BLaER1 treated with 17β-estradiol and CSF1 and Interleukin-3, amounts not matched to agents 10 nM and 100 nM (cell line): Measurements from ENCODE around the gene DCAF8.

Experiments
- H3K27ac ChIP-seq, 11 experiments: shearing (Covaris generic); formaldehyde crosslinking; 2 replicates each; pipeline ENCODE4 v1.8.1; 2022
- H3K27me3 ChIP-seq, 11 experiments: shearing (Covaris generic); formaldehyde crosslinking; 2 replicates each; pipeline ENCODE4 v1.8.1; 2022
- H3K36me3 ChIP-seq, 11 experiments: shearing (Covaris generic); formaldehyde crosslinking; 2 replicates each; pipeline ENCODE4 v1.8.1; 2022
- H3K4me1 ChIP-seq, 10 experiments: shearing (Covaris generic); formaldehyde crosslinking; 2 replicates each; pipeline ENCODE4 v1.8.1; 2022
- H3K4me2 ChIP-seq, 11 experiments: shearing (Covaris generic); formaldehyde crosslinking; 2 replicates each; pipeline ENCODE4 v1.8.1; 2022
- H3K4me3 ChIP-seq, 10 experiments: shearing (Covaris generic); formaldehyde crosslinking; 2 replicates each; pipeline ENCODE4 v1.8.1; 2022
- H3K9ac ChIP-seq, 11 experiments: shearing (Covaris generic); formaldehyde crosslinking; 2 replicates each; pipeline ENCODE4 v1.8.1; 2022
- H3K9me3 ChIP-seq, 11 experiments: shearing (Covaris generic); formaldehyde crosslinking; replicated peaks in 1 of 11; 2 replicates each; pipeline ENCODE4 v1.8.1; 2022
- H4K20me1 ChIP-seq, 11 experiments: shearing (Covaris generic); formaldehyde crosslinking; 2 replicates each; pipeline ENCODE4 v1.8.1; 2022
- Cebpa-rat ChIP-seq, 11 experiments: shearing (Covaris generic); IDR thresholded peaks; 2 replicates each; pipeline ENCODE4 v1.8.1; 2022

DCAF8 gene

GRCh38 chr1:160277987-160278386, 15.6 kb upstream of the DCAF8 start:
- H3K4me3 ChIP-seq = no peak overlapping the region
- no peak overlapping the region for H3K4me2 ChIP-seq
- no peak overlapping the region for H3K27ac ChIP-seq
- H3K4me1 ChIP-seq = peaks cover 0 to 2% (median under 1%) of the 10 kb centered on the region in 10 experiments; a peak in 8 of 20 replicates
- H3K36me3 ChIP-seq = peaks cover 63 to 77% (median 69%) of the 10 kb centered on the region in 11 experiments
- no peak for TF ChIP-seq Cebpa-rat (IDR thresholded peaks at IDR 0.05)
- H3K27me3 ChIP-seq = no peaks in the 10 kb centered on the region
- no peak overlapping the region for H3K9ac ChIP-seq
- H3K9me3 ChIP-seq = no peaks in the 10 kb centered on the region
- H4K20me1 ChIP-seq = no peaks in the 10 kb centered on the region

GRCh38 chr1:160277330-160277729, 15.0 kb upstream of the DCAF8 start:
- H3K4me3 ChIP-seq = no peak overlapping the region
- H3K9me3 ChIP-seq = no peaks in the 10 kb centered on the region
- H3K4me2 ChIP-seq = no peak overlapping the region
- H4K20me1 ChIP-seq = no peaks in the 10 kb centered on the region
- H3K36me3 ChIP-seq = peaks cover 56 to 71% (median 62%) of the 10 kb centered on the region in 11 experiments
- no peaks in the 10 kb centered on the region for H3K4me1 ChIP-seq
- no peak overlapping the region for H3K9ac ChIP-seq
- no peaks in the 10 kb centered on the region for H3K27me3 ChIP-seq
- no peak overlapping the region for H3K27ac ChIP-seq
- no peak for TF ChIP-seq Cebpa-rat (IDR thresholded peaks at IDR 0.05)

GRCh38 chr1:160271025-160271424, 8.7 kb upstream of the DCAF8 start:
- H4K20me1 ChIP-seq = no peaks in the 10 kb centered on the region
- H3K9me3 ChIP-seq = no peaks in the 10 kb centered on the region
- no peak overlapping the region for H3K27ac ChIP-seq
- H3K9ac ChIP-seq = no peak overlapping the region
- H3K27me3 ChIP-seq = no peaks in the 10 kb centered on the region
- no peak overlapping the region for H3K4me3 ChIP-seq
- peaks cover 0 to 8% (median under 1%) of the 10 kb centered on the region in 11 experiments; a peak in 9 of 22 replicates for H3K36me3 ChIP-seq
- peaks cover 0 to 9% (median 8%) of the 10 kb centered on the region in 10 experiments; a peak in 12 of 20 replicates for H3K4me1 ChIP-seq
- H3K4me2 ChIP-seq = no peak overlapping the region
- no peak for TF ChIP-seq Cebpa-rat (IDR thresholded peaks at IDR 0.05)

GRCh38 chr1:160267284-160267991, 5.1 kb upstream of the DCAF8 start:
- no peak overlapping the region for H3K4me2 ChIP-seq
- H3K9ac ChIP-seq = no peak overlapping the region
- no peak overlapping the region for H3K27ac ChIP-seq
- peaks cover 7 to 21% (median 17%) of the 10 kb centered on the region in 10 experiments for H3K4me1 ChIP-seq
- no peak for TF ChIP-seq Cebpa-rat (IDR thresholded peaks at IDR 0.05)
- H3K4me3 ChIP-seq = no peak overlapping the region
- H3K27me3 ChIP-seq = no peaks in the 10 kb centered on the region
- H3K9me3 ChIP-seq = no peaks in the 10 kb centered on the region
- no peaks in the 10 kb centered on the region for H4K20me1 ChIP-seq
- no peaks in the 10 kb centered on the region for H3K36me3 ChIP-seq

GRCh38 chr1:160264795-160265307, 2.5 kb upstream of the DCAF8 start:
- Histone ChIP-seq H3K4me3 (no peak overlapping the region), H3K9ac (no peak overlapping the region), H3K4me2 (no peak overlapping the region), H3K27ac (no peak overlapping the region), H3K36me3 (0 out of 22 replicates have a peak, but pooled peaks cover 0 to 6% (median 0%) of the 10 kb centered on the region in 11 experiments), H3K9me3 (no peaks in the 10 kb centered on the region), H4K20me1 (no peaks in the 10 kb centered on the region; a peak in 1 of 22 replicates), H3K4me1 (peaks cover 21 to 36% (median 31%) of the 10 kb centered on the region in 10 experiments), H3K27me3 (no peaks in the 10 kb centered on the region)
- no peak for TF ChIP-seq Cebpa-rat (IDR thresholded peaks at IDR 0.05)

- no peak for TF ChIP-seq Cebpa-rat (IDR thresholded peaks at IDR 0.05)
- Histone ChIP-seq H3K4me3 (peak overlapping the region; percentile 82 to 97 (median 92)), H3K9ac (peak overlapping the region; percentile 95 to 100 (median 98))
These were observed 825 bp downstream of the DCAF8 start for GRCh38 chr1:160261556-160261892.

GRCh38 chr1:160260406-160261382, 1.7 kb downstream of the DCAF8 start:
- Histone ChIP-seq H3K4me3 (peak overlapping the region; percentile 82 to 97 (median 92)), H3K27me3 (no peaks in the 10 kb centered on the region), H3K27ac (peak overlapping the region; percentile 95 to 100 (median 98); a peak in 20 of 22 replicates), H4K20me1 (peaks cover 0 to 35% (median 16%) of the 10 kb centered on the region in 11 experiments; a peak in 11 of 22 replicates), H3K9me3 (no peaks in the 10 kb centered on the region), H3K36me3 (peaks cover 8 to 34% (median 25%) of the 10 kb centered on the region in 11 experiments; a peak in 18 of 22 replicates), H3K4me2 (peak overlapping the region; percentile 77 to 96 (median 85)), H3K9ac (peak overlapping the region; percentile 95 to 100 (median 98)), H3K4me1 (peaks cover 25 to 53% (median 39%) of the 10 kb centered on the region in 10 experiments)
- TF ChIP-seq Cebpa-rat (IDR thresholded peaks at IDR 0.05) = no peak

More at GRCh38 chr1:160261556-160261892, 825 bp downstream of the DCAF8 start:
- Histone ChIP-seq H4K20me1 (peaks cover 0 to 26% (median 8%) of the 10 kb centered on the region in 11 experiments; a peak in 11 of 22 replicates), H3K27ac (peak overlapping the region; percentile 95 to 100 (median 98)), H3K4me2 (peak overlapping the region; percentile 77 to 96 (median 85)), H3K27me3 (no peaks in the 10 kb centered on the region), H3K9me3 (no peaks in the 10 kb centered on the region), H3K36me3 (peaks cover 8 to 27% (median 18%) of the 10 kb centered on the region in 11 experiments; a peak in 15 of 22 replicates), H3K4me1 (peaks cover 29 to 55% (median 45%) of the 10 kb centered on the region in 10 experiments)

- Histone ChIP-seq H3K4me2 (peak overlapping the region in 1 of 11 experiments; percentile 27; a peak in 2 of 22 replicates), H3K9ac (peak overlapping the region in 1 of 11 experiments; percentile 2; a peak in 2 of 22 replicates), H3K4me1 (peaks cover 25 to 51% (median 37%) of the 10 kb centered on the region in 10 experiments), H4K20me1 (peaks cover 0 to 59% (median 22%) of the 10 kb centered on the region in 11 experiments; a peak in 11 of 22 replicates), H3K36me3 (peaks cover 26 to 55% (median 49%) of the 10 kb centered on the region in 11 experiments; a peak in 21 of 22 replicates), H3K4me3 (no peak overlapping the region), H3K9me3 (no peaks in the 10 kb centered on the region), H3K27me3 (no peaks in the 10 kb centered on the region), H3K27ac (no peak overlapping the region)
- TF ChIP-seq Cebpa-rat (IDR thresholded peaks at IDR 0.05) = no peak
These were observed 4.1 kb downstream of the DCAF8 start for GRCh38 chr1:160258177-160258798.
